GM21526 (cell line): Measurements from ENCODE around the gene IZUMO4.
A peak's percentile ranks its signal among the peaks of the same experiment; 100 is the strongest.
"Not testable (repeated sequence)": the region's sequence is repeated elsewhere in the genome, so short reads cannot be mapped to it uniquely, and the experiment has no call there.

ENCODE experiments used
- ATAC-seq: cut with Tn5 transposase; IDR thresholded peaks from one replicate; pipeline ENCODE4 v1.9.1; 2021; ENCODE audit warnings: moderate library complexity; ENCODE audit not compliant: unreplicated experiment, low FRiP score

Gene IZUMO4

DNA sequence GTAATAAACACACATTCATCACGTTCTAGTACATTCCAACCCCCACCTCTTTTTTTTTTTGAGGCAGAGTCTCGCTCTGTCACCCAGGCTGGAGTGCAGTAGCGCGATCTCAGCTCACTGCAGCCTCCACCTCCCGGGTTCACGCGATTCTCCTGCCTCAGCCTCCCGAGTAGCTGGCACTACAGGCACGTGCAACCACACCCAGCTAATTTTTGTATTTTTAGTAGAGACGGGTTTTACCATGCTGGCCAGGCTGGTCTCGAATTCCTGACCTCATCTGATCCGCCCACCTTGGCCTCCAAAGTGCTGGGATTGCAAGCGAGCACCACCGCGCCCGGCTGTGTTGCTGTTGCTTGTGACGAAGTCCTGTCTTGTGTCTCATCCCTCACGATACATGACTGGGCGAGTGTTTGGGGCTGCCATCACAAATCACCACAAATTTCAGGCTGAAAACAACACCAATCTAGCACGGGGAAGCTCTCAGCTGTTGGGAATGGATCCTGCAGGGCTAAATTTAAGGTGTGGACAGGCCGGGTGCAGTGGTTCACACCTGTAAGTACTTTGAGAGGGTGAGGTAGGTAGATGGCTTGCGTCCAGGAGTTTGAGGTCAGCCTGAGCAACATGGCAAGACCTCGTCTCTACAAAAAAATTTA lies 16.3 kb upstream of the IZUMO4 start:
- no peak for ATAC-seq

DNA sequence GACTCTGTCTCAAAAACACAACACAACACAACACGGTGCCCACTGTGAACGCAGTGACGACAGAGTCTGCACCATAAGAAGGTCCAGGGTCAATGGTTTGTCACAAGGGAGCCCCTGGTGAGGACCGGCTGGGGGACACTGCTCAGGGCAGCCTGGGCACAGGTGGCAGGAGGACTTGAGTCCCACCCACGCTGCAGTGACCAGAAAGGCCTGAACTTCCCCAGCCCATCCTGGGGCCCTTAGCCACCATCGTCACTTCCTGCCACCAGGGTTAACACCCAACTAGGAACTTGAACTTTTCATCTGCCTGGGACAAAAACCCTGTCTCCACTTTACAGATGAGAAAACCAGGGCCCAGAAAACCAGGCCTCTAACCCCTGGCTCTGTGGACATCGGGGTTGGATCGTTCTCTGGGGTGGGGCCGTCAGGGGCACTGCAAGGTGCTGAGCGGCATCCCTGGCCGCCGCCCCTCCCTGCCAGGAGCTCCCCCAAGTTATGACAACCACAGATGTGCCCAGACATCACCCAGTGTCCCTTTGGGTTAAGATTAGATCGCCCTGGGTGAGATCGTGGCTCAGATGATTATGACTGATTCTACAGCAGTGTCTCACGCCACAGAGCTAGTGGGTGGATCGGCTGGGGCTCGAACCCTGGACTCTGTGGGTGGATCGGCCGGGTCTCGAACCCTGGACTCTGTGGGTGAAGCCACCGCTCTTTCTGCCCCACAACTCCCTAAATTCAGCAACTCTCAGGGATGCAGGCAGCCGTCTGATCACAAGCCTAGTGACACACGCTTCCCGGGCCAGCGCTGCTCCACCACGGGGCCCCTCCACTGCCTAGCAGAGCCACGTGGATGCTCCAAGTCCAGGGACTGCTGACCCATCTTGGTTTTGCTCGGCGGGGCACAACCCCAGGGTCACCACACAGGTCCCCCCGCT lies 14.6 kb upstream of the IZUMO4 start:
- no peak for ATAC-seq

DNA sequence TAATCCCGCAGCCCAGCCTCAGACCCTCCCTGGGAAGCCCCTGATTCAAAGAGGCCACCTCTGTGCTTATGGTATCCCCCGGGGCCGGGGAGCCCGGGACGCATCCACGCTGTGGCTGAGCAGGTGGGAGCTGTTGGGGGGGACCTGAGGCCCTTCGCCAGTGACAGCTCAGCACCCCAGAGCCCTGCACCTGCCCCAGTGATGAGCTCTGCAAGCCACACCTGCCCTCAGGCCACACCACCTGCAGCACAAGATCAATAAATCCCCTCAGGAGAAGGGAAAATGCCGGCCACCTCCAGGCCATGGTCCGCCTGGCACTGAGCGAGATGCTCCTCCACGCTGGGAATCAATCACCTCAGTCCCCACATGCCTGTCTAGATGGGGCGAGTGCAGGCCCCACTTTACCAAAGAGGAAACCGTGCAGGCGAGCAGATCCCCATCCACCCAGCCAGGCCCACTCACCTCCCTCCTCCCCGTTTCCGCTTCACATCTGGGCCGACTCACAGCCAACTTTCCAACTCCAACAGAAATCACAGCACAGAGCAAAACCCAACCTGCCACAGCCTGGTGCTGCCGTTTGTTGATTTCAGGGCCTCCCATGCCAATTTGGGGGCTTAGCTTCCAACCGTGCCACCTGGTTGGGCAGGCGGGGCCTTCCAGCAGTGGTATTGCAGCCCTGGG lies 13.4 kb upstream of the IZUMO4 start:
- ATAC-seq = no peak

GRCh38 chr19:2084993-2085720 lies 11.6 kb upstream of the IZUMO4 start:
- no peak for ATAC-seq

DNA sequence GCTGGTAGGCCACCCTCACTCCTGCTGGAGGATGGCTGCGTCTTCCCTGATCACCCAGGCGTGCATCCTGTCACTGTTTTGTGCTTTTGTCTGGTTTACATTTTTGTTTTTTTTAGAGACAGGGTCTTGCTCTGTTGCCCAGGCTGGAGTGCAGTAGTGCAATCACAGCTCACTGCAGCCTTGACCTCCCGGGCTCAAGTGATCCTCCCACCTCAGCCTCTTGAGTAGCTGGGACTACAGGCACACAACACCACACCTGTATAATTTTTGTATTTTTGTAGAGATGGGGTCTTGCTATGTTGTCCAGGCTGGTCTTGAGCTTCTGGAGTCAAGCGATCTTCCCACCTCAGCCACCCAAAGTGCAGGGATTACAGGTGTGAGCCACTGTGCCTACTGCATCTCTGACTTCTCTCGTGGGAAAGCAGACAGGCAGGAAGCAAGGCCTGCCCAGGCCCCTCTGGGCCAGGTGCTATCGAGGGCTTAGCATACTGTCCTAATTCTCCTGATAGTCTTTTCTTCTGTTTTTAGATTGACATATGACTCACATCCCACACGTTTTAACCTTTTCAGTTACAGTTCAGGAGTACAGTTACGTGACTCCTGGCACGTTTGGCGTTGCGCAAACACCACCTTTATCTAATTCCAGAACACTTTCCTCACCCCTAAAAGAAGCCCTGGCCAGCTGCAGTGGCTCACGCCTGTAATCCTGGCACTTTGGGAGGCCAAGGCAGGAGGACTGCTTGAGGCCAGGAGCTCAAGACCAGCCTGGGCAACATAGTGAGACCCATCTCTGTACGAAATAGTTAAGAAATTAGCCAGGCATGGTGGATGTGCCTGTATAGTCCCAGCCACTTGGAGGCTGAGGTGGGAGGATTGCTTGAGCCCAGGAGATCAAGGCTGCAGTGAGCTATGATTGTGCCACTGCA lies 9.8 kb upstream of the IZUMO4 start:
- ATAC-seq = not testable (repeated sequence)

GRCh38 chr19:2087621-2088100 lies 9.1 kb upstream of the IZUMO4 start:
- ATAC-seq = no peak

DNA sequence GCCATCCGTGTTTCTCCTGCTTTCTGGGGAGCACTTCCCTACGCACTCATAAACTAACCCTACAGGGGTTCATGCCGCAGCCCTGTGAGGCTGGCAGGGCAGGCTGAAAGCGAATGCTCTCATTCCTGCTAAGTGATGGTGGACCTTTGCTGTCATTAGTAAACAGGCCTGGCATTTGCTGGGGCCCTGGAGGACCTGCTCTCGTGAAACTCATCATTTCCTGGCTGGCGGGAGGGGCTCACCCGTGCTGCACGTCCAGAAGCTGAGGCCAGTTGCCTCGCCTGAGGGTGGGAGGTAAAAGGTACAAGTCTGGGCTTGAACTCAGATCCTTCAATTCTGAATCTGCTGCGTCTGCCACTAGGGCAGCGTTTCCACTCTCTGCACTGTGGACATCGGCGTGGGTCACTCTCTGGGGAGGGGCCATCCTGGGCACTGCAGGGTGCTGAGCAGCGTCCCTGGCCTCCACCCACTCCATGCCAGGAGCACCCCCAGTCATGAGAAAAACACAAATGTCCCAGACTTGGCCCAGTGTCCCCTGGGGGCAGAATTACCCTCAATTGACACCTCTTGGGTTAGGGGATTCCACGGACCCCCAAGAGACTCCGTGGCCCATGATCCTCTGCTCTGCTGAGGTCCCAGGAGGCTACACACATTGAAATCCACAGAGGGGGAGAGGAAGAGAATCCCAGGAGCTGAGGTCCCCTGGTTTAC lies 7.6 kb upstream of the IZUMO4 start:
- no peak for ATAC-seq

DNA sequence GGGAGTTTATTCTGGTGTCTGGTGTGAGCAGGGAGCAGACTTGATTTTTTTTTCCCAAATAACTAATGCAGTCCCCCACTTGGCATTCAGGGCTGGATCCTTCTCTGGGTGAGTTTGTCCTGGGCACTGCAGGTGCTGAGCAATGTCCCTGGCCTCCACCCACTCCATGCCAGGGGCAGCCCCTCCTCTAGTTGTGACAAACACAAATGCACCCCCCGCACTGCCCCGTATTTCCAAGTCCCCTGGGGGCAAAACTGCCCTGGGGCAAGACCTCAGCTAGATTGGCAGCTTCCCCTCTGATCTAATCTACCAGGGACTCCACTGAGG lies 7.0 kb upstream of the IZUMO4 start:
- no peak for ATAC-seq

DNA sequence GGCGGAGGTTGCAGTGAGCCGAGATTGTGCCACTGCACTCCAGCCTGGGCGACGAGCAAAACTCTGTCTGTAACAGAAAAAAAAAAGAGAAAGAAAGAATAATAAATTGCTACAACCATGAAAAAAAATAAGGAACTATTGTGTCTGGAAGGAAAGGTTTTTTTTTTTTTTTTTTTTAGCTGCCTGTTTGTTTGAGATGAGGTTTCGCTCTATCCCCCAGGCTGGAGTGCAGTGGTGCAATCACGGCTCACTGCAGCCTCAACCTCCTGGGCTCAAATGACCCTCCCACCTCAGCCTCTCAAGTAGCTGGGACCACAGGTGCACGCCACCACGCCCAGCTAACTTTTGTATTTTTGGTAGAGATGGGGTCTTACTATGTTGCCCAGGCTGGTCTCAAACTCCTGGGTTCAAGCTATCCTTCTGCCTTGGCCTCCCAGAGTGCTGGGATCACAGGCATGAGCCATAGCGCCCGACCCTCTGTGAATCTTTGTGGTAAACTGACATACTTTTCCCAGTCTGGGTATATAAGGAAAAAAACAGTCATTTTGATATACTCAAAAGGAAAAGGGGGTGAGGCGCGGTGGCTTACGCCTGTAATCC lies 4.7 kb upstream of the IZUMO4 start:
- not testable (repeated sequence) for ATAC-seq

DNA sequence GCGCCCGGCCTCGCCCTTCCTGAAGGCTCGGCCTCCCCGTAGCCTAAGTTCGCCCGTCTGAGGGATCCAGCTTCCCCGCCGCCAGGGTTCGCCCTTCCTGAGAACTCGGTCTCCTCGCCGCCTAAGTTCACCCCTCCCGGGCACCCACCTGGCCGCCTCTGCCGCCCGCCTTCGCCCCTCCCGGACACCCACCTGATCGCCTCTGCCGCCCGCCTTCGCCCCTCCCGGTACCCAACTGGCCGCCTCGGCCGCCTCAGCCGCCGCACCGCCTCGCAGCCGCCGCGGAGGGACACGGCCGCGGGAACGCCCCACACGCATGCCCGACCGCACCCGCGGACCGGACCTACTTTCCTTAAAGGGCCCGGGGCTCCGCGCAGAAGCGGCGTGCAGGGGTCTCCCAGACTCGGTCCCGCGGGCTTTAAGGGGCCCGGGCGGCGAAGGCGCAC lies 658 bp upstream of the IZUMO4 start, which contains the start of gene MOB3A:
Gene MOB3A, minus strand, starts transcription at position 293 of the 446 bp plus-strand sequence. CDS start 17,766 bp downstream, outside the sequence.
- ATAC-seq = peak; percentile 28

- ATAC-seq = no peak
Observed at GRCh38 chr19:2097203-2097885, 629 bp downstream of the IZUMO4 start.

DNA sequence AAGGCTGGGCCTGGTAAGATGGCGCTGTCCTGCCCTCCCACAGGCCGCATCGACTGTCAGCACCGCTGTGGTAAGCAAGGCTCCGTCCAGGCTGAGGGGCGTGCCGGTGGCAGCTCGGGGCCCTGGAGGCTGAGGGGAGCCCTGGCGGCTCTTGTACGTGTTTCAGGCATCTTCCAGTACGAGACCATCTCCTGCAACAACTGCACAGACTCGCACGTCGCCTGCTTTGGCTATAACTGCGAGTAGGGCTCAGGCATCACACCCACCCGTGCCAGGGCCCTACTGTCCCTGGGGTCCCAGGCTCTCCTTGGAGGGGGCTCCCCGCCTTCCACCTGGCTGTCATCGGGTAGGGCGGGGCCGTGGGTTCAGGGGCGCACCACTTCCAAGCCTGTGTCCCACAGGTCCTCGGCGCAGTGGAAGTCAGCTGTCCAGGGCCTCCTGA lies 1.2 kb downstream of the IZUMO4 start:
- ATAC-seq = no peak

DNA sequence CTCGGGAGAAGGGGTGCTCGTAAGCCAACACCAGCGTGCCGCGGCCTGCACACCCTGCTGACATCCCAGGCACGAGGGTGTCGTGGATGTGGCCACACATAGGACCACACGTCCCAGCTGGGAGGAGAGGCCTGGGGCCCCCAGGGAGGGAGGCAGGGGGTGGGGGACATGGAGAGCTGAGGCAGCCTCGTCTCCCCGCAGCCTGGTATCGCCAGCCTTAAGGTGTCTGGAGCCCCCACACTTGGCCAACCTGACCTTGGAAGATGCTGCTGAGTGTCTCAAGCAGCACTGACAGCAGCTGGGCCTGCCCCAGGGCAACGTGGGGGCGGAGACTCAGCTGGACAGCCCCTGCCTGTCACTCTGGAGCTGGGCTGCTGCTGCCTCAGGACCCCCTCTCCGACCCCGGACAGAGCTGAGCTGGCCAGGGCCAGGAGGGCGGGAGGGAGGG lies 2.4 kb downstream of the IZUMO4 start:
- no peak for ATAC-seq

DNA sequence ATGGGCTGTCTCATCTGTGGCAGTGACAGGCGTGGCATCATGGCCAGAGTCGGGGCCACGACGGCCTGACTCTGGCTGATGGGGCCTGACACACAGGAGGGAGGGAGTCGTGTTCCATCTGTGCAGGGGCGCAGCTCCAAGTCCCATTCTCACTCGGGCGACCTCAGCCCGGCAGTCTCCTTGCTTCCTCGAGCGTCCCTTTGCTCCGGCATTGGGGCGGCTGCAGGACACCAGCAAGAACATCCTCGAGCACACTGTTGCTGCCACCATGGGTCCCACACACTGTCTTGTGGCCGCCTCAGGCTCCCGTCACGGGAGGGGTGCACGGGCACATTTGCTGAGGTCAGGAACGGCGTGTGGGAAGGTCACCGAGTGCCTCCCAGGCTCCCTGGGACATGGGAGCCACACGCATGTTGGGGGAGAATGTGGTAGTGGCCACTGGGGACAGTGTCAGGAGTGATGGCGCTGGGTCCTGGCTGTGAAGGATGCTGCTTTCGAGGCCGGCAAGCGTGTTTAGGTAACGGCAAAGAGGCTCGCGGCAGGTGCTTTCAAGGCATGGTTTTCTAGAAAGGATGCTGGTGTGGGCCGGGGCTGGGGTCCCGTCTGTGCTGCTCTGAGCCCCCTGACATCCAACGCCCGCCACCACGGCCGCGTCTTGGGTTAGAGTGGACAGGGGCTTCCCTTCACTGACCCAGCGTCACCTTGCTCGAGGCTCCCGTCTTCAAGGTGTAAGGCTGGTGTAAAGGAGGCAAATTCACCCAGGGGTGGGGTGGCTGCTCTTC lies 3.4 kb downstream of the IZUMO4 start:
- ATAC-seq = no peak

DNA sequence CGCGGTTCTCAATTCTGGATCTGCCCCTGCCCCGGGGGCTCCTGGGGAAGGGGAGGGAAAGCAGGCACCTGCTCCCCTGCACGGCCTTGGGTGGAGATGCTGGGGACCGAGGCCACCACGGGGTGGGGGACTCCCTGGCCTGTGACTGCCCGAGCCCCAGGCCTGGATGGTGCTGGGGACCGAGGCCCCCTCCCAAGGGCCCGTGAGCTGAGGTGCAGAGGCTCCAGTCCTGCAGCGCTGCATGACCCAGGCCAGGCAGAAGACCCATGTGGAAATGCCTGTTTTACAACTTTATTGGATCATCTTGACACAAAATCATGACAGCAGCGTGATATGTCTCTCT lies 4.0 kb downstream of the IZUMO4 start:
- ATAC-seq = no peak

DNA sequence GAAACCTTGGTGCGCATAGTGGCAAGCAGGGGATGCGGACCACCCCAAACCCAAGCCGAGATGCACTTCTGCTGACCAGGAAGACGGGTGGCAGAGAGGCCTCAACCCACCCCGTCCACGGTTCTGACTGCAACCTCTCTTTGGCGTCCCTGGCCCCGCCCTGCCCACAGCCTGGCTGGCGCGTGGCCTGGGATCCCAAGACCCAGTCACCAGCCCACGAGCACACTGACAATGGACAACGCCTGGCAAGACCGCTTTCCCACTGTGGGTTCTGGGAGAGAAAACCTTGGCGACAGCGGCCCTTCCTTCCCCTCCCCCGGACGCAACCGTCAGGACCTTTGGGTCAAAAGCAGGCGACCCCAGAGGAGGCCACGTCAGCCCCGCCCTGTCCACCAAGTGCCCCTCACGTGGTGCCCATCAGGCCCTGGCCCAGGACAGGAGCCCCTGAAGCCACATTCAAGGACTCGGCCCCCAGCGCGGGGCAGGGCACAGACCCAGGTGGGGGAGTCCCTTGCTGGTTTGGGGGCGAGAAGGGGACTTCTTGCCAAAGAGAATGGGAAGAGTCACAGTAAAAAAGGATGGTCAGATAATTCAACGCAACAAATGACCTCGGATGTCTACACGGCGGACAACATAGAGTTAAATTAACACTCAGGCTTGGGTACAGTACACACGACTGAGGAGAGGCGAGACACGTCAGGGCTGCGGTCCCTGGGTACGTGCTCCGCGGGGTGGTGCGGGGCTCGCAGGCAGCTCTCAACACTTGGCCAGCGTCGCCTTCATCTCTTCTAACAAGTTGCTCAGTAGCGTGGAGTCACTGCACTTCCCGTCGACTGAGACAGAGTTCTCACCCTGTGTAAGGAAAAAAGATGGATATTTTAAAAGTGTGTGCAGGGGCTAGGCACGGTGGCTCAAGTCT lies 5.0 kb downstream of the IZUMO4 start:
- no peak for ATAC-seq
